ENCODE results near the gene NCKAP5. TPM values are rescaled to one million over a fixed set of nuclear protein-coding genes. Genes with fewer than 3 reads are reported as not detected.

The NCKAP5 gene
- total and polyA plus RNA-seq, 7 experiments from 2014 or later = 0.12 TPM; not detected in 6

DNA sequence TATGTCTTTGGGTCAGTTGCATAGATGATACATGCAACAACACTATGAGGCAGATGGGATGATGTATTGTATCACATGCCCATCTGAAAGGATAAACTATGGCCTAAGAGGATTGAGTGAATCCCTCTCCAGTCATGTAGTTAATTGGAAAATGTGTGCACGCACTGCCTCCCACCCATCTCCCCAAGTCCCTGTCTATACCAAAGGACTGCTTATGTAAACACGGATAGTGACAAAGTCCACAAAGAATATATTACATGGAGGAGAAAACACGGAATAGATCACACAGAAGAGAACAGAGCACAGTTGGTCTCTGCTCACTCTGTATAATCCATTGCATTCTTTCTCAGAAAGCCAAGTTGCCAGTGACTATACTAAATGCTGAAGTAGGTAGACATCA is 82.4 kb downstream of the NCKAP5 start:
- H3K4me1 Mint-ChIP-seq = no peaks in the 10 kb centered on the region
- H3K27ac ChIP-seq (ENCODE audit: low read depth, low read length) = no peak overlapping the region
- H3K4me3 Mint-ChIP-seq = no peak overlapping the region
- H3K27me3 Mint-ChIP-seq = peaks cover 0 to 4% (median 3%) of the 10 kb centered on the region in 5 donors
- ATAC-seq = no peak
- no peak overlapping the region for H3K4me3 ChIP-seq (ENCODE audit: low read length)
- ChIA-PET CTCF (no interaction called here), POLR2A (no interaction called here)
- H3K27me3 ChIP-seq (ENCODE audit: control insufficient read depth in 2 of 2, insufficient read depth in 2 of 2, low read length in 2 of 2) = no peaks in the 10 kb centered on the region
- H3K36me3 Mint-ChIP-seq = no peaks in the 10 kb centered on the region
- peaks cover 0 to 12% (median 2%) of the 10 kb centered on the region in 11 donors for H3K9me3 Mint-ChIP-seq
- no peak for DNase-seq
- no peak overlapping the region for H3K27ac Mint-ChIP-seq
- peaks cover 0 to 4% (median 0%) of the 10 kb centered on the region in 3 experiments for H3K9me3 ChIP-seq (ENCODE audit: control insufficient read depth in 2 of 3, low read length in 3 of 3)
- H3K4me1 ChIP-seq (ENCODE audit: control insufficient read depth in 2 of 2, insufficient read depth in 2 of 2, low read length in 2 of 2) = no peaks in the 10 kb centered on the region
- no peaks in the 10 kb centered on the region for H3K36me3 ChIP-seq (ENCODE audit: control insufficient read depth in 2 of 3, insufficient read depth in 3 of 3, low read length in 3 of 3)
- intact Hi-C loops (cut with micrococcal nuclease) = no loop called here

DNA sequence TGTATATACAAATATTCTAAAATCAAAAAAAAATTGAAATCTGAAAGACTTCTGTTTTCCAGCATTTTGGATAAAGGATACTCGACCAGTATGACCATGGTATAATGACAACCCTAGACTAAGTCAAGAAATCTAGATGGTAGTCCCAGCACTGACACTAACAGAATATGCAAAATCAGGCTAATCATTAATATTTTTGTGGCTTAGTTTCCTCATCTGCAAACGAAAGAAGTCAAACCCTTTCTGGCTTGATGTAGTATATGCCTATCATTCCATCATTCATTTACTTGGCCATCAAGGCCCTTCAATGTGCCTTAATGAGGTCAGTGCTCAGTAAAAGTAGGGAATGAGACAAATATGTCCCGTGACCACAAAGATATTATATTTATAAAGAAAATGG is 83.5 kb downstream of the NCKAP5 start:
- ATAC-seq = no peak
- Mint-ChIP-seq H3K9me3 (peaks cover 0 to 12% (median 2%) of the 10 kb centered on the region in 11 donors), H3K27ac (no peak overlapping the region), H3K4me1 (no peaks in the 10 kb centered on the region), H3K4me3 (no peak overlapping the region), H3K36me3 (no peaks in the 10 kb centered on the region), H3K27me3 (peaks cover 0 to 4% (median 3%) of the 10 kb centered on the region in 5 donors)
- no peak for DNase-seq
- POLR2A ChIA-PET = no interaction called here
- intact Hi-C loops (cut with micrococcal nuclease) = no loop called here
- Histone ChIP-seq H3K27ac (ENCODE audit: low read depth, low read length) (no peak overlapping the region), H3K4me1 (ENCODE audit: control insufficient read depth in 2 of 2, insufficient read depth in 2 of 2, low read length in 2 of 2) (no peaks in the 10 kb centered on the region), H3K4me3 (ENCODE audit: low read length) (no peak overlapping the region), H3K27me3 (ENCODE audit: control insufficient read depth in 2 of 2, insufficient read depth in 2 of 2, low read length in 2 of 2) (no peaks in the 10 kb centered on the region), H3K9me3 (ENCODE audit: control insufficient read depth in 2 of 3, low read length in 3 of 3) (no peaks in the 10 kb centered on the region), H3K36me3 (ENCODE audit: control insufficient read depth in 2 of 3, insufficient read depth in 3 of 3, low read length in 3 of 3) (no peaks in the 10 kb centered on the region)
- CTCF ChIA-PET = no interaction called here

DNA sequence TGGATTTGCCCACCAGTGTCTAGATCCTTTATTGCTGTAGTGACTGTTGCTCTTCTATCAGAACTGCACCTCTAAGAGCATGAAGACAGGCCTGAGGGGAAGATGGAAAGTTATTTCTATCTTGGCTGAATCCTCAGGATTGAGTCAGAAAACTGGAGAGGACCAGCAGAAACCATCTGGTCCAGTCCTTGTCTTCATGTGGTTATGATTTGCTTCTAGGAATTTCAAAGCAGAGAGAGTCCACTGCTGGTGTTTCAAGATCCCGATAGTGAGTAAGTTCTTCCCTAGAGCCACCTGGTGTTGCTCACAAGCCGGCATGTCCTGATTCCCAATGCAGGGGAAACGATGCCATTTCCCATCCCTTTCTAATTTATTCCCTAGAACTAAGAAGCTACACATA is 84.2 kb downstream of the NCKAP5 start:
- Histone ChIP-seq H3K4me3 (ENCODE audit: low read length) (no peak overlapping the region), H3K27me3 (ENCODE audit: control insufficient read depth in 2 of 2, insufficient read depth in 2 of 2, low read length in 2 of 2) (no peaks in the 10 kb centered on the region), H3K36me3 (ENCODE audit: control insufficient read depth in 2 of 3, insufficient read depth in 3 of 3, low read length in 3 of 3) (no peaks in the 10 kb centered on the region), H3K27ac (ENCODE audit: low read depth, low read length) (no peak overlapping the region), H3K4me1 (ENCODE audit: control insufficient read depth in 2 of 2, insufficient read depth in 2 of 2, low read length in 2 of 2) (no peaks in the 10 kb centered on the region), H3K9me3 (ENCODE audit: control insufficient read depth in 2 of 3, low read length in 3 of 3) (no peaks in the 10 kb centered on the region)
- H3K27ac Mint-ChIP-seq = no peak overlapping the region
- DNase-seq (no peak), ATAC-seq (no peak)
- peaks cover 0 to 4% (median 3%) of the 10 kb centered on the region in 5 donors for H3K27me3 Mint-ChIP-seq
- no peaks in the 10 kb centered on the region for H3K4me1 Mint-ChIP-seq
- POLR2A ChIA-PET = no interaction called here
- H3K9me3 Mint-ChIP-seq = peaks cover 0 to 12% (median 2%) of the 10 kb centered on the region in 11 donors
- intact Hi-C loops (cut with micrococcal nuclease) = no loop called here
- no peaks in the 10 kb centered on the region for H3K36me3 Mint-ChIP-seq
- no peak overlapping the region for H3K4me3 Mint-ChIP-seq
- CTCF ChIA-PET = interaction anchor here (0.5 kb wide), 1 partner anchor 55 kb away, joined by 4 read pairs; no protein-coding TSS in a partner anchor

DNA sequence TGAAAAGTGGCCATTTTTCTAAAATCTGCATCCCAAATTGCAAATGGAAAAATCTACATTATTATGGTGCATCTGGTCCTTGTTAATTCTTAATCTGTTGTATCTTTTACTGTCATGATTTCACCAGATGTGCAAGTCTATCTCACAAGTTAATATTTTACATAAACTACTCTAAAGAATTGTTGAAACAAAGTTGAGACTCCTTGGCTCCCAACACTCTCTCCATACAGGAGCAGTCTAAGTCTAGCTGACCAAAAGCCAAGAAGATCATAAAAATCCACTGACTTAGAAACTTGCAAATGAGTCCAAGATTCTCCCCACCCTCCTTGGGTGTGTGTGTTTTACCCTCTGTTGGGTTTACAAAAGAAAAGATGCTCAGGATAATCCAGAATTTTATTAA is 85.1 kb downstream of the NCKAP5 start:
- H3K4me3 Mint-ChIP-seq = no peak overlapping the region
- no peak overlapping the region for H3K27ac ChIP-seq (ENCODE audit: low read depth, low read length)
- ChIA-PET POLR2A (no interaction called here), CTCF (no interaction called here)
- peaks cover 0 to 4% (median 3%) of the 10 kb centered on the region in 5 donors for H3K27me3 Mint-ChIP-seq
- no peaks in the 10 kb centered on the region for H3K36me3 ChIP-seq (ENCODE audit: control insufficient read depth in 2 of 3, insufficient read depth in 3 of 3, low read length in 3 of 3)
- DNase-seq (no peak), ATAC-seq (no peak)
- peaks cover 0 to 12% (median 2%) of the 10 kb centered on the region in 11 donors for H3K9me3 Mint-ChIP-seq
- H3K27ac Mint-ChIP-seq = no peak overlapping the region
- H3K4me3 ChIP-seq (ENCODE audit: low read length) = no peak overlapping the region
- no peaks in the 10 kb centered on the region for H3K36me3 Mint-ChIP-seq
- no peaks in the 10 kb centered on the region for H3K9me3 ChIP-seq (ENCODE audit: control insufficient read depth in 2 of 3, low read length in 3 of 3)
- no peaks in the 10 kb centered on the region for H3K4me1 ChIP-seq (ENCODE audit: control insufficient read depth in 2 of 2, insufficient read depth in 2 of 2, low read length in 2 of 2)
- intact Hi-C loops (cut with micrococcal nuclease) = no loop called here
- no peaks in the 10 kb centered on the region for H3K27me3 ChIP-seq (ENCODE audit: control insufficient read depth in 2 of 2, insufficient read depth in 2 of 2, low read length in 2 of 2)
- H3K4me1 Mint-ChIP-seq = no peaks in the 10 kb centered on the region

DNA sequence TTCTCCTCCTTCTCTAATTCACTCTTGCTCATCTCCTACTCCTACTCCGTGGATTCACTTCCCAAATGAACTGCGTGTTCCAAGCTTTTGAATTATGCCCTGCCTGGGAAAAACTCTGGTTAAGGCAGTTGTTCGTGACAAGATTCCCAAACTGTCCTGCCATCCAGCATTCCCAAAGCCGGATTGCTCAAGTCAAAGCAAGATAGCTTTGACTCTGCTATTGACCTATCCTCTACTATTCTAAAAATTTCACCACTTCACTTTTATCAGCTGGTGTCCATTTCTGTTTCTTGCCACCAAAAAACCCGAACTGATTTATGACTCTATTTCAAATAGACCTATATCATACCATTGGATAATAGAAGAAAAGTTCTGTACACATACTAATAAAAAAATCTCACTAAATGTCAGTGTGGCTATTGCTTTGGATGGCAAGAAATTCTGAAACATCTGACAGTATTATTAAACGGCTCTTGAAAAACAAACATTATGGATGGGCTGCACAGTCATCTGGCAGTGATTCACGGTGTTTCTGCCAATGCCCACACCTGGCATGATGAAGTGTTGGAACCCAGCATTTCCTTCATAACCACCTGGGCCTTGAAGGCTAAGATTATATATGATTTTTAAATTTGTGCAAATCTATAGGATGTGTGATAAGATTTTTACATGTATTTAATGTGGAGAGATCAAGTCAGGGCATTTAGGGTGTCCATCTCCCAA is 87.4 kb downstream of the NCKAP5 start:
- DNase-seq (no peak), ATAC-seq (no peak)
- Histone ChIP-seq H3K27me3 (ENCODE audit: control insufficient read depth in 2 of 2, insufficient read depth in 2 of 2, low read length in 2 of 2) (no peaks in the 10 kb centered on the region), H3K9me3 (ENCODE audit: control insufficient read depth in 2 of 3, low read length in 3 of 3) (no peaks in the 10 kb centered on the region), H3K27ac (ENCODE audit: low read depth, low read length) (no peak overlapping the region), H3K4me3 (ENCODE audit: low read length) (no peak overlapping the region), H3K36me3 (ENCODE audit: control insufficient read depth in 2 of 3, insufficient read depth in 3 of 3, low read length in 3 of 3) (no peaks in the 10 kb centered on the region), H3K4me1 (ENCODE audit: control insufficient read depth in 2 of 2, insufficient read depth in 2 of 2, low read length in 2 of 2) (no peaks in the 10 kb centered on the region)
- no peaks in the 10 kb centered on the region for H3K4me1 Mint-ChIP-seq
- ChIA-PET POLR2A (no interaction called here), CTCF (no interaction called here)
- peaks cover 0 to 7% (median 0%) of the 10 kb centered on the region in 11 donors for H3K9me3 Mint-ChIP-seq
- no peak overlapping the region for H3K4me3 Mint-ChIP-seq
- peaks cover 0 to 4% (median 3%) of the 10 kb centered on the region in 5 donors for H3K27me3 Mint-ChIP-seq
- no peaks in the 10 kb centered on the region for H3K36me3 Mint-ChIP-seq
- H3K27ac Mint-ChIP-seq = no peak overlapping the region
- intact Hi-C loops (cut with micrococcal nuclease) = no loop called here

DNA sequence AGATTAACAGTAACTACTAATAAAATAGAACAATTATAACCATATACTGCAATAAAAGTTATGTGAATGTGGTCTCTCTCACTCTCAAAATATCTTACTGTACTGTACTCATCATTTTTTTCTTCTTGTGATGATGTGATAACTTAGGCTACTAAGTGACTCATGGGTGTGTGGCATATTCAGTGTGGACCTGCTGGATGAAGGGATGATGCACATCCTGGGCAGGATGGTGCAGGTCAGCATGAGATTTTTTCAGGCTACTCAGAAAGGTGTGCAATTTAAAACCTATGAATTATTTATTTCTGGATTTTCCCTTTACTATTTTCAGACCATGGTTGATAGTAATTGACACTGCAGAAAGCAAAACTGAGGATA is 90.7 kb downstream of the NCKAP5 start:
- H3K4me3 Mint-ChIP-seq = no peak overlapping the region
- intact Hi-C loops (cut with micrococcal nuclease) = no loop called here
- no peaks in the 10 kb centered on the region for H3K36me3 ChIP-seq (ENCODE audit: control insufficient read depth in 2 of 3, insufficient read depth in 3 of 3, low read length in 3 of 3)
- no peak overlapping the region for H3K27ac ChIP-seq (ENCODE audit: low read depth, low read length)
- H3K27me3 Mint-ChIP-seq = peaks cover 0 to 2% (median under 1%) of the 10 kb centered on the region in 5 donors
- no peaks in the 10 kb centered on the region for H3K4me1 Mint-ChIP-seq
- no peak for DNase-seq
- no peaks in the 10 kb centered on the region for H3K9me3 ChIP-seq (ENCODE audit: control insufficient read depth in 2 of 3, low read length in 3 of 3)
- no peaks in the 10 kb centered on the region for H3K4me1 ChIP-seq (ENCODE audit: control insufficient read depth in 2 of 2, insufficient read depth in 2 of 2, low read length in 2 of 2)
- peaks cover 0 to 3% (median 0%) of the 10 kb centered on the region in 5 donors for H3K36me3 Mint-ChIP-seq
- no peaks in the 10 kb centered on the region for H3K27me3 ChIP-seq (ENCODE audit: control insufficient read depth in 2 of 2, insufficient read depth in 2 of 2, low read length in 2 of 2)
- peaks cover 0 to 4% (median 1%) of the 10 kb centered on the region in 11 donors for H3K9me3 Mint-ChIP-seq
- no peak overlapping the region for H3K4me3 ChIP-seq (ENCODE audit: low read length)
- no peak overlapping the region for H3K27ac Mint-ChIP-seq
- ATAC-seq = no peak
- ChIA-PET CTCF (no interaction called here), POLR2A (no interaction called here)

DNA sequence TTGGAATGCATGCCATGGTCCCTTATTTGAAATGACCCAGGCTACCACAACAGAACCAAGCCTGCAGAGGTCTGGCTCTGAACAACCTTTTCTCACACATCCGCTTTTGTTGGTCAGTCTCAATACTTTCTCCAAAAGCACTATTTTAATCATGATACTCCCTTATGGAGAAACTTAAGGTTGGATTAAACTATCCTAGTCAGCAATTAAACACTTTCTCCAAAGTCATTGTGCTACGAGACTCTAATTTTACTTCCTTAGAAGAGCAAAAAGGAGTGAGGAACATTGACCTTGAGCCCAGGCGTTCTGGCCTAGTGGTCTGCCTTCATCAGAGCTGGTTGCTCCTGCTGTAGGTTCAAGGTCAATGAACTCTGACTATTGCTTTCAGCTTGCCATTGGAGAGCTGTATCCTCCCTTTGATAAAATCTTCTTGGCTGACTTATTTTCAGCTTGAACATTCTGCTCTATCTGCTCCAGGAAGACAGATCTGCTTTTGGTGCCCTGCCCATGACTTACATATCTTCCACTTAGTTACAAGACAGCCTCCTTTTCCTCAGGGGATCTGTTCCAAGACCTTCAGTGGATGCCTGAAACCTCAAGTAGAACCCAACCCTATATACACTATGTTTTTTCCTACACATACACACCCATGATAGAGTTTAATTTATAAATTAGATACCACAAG is 91.2 kb downstream of the NCKAP5 start:
- no peak overlapping the region for H3K27ac Mint-ChIP-seq
- H3K36me3 Mint-ChIP-seq = peaks cover 0 to 5% (median 0%) of the 10 kb centered on the region in 5 donors
- Histone ChIP-seq H3K9me3 (ENCODE audit: control insufficient read depth in 2 of 3, low read length in 3 of 3) (no peaks in the 10 kb centered on the region), H3K36me3 (ENCODE audit: control insufficient read depth in 2 of 3, insufficient read depth in 3 of 3, low read length in 3 of 3) (no peaks in the 10 kb centered on the region), H3K4me1 (ENCODE audit: control insufficient read depth in 2 of 2, insufficient read depth in 2 of 2, low read length in 2 of 2) (no peaks in the 10 kb centered on the region), H3K27me3 (ENCODE audit: control insufficient read depth in 2 of 2, insufficient read depth in 2 of 2, low read length in 2 of 2) (no peaks in the 10 kb centered on the region), H3K4me3 (ENCODE audit: low read length) (no peak overlapping the region), H3K27ac (ENCODE audit: low read depth, low read length) (no peak overlapping the region)
- intact Hi-C loops (cut with micrococcal nuclease) = no loop called here
- ChIA-PET CTCF (no interaction called here), POLR2A (no interaction called here)
- no peak for DNase-seq
- peaks cover 0 to 6% (median 2%) of the 10 kb centered on the region in 11 donors for H3K9me3 Mint-ChIP-seq
- ATAC-seq = no peak
- H3K4me3 Mint-ChIP-seq = no peak overlapping the region
- peaks cover 0 to 6% (median 4%) of the 10 kb centered on the region in 5 donors for H3K27me3 Mint-ChIP-seq
- no peaks in the 10 kb centered on the region for H3K4me1 Mint-ChIP-seq

All from naive thymus-derived CD4-positive, alpha-beta T cell (primary cell).